H9 (cell line): ENCODE results near the gene DDI2. TPM values are rescaled to one million over a fixed set of nuclear protein-coding genes. Genes with fewer than 3 reads are reported as not detected.
"Not testable (repeated sequence)": the region's sequence is repeated elsewhere in the genome, so short reads cannot be mapped to it uniquely, and the experiment has no call there.

Source experiments
- DNase-seq: peaks from one replicate; pipeline ENCODE4 v3.0.0-alpha.2; 2017
- H2AFZ ChIP-seq: one replicate; pipeline ENCODE4 v1.6.1; 2013; ENCODE audit warnings: mild to moderate bottlenecking, low read length, control low read depth, moderate library complexity
- H2AK5ac ChIP-seq: 2 replicates; pipeline ENCODE4 v1.6.1; 2013; ENCODE audit warnings: low read length, control low read depth, mixed read lengths; ENCODE audit not compliant: insufficient read length
- H2BK120ac ChIP-seq: one replicate; pipeline ENCODE4 v1.6.1; 2013; ENCODE audit warnings: low read depth, mild to moderate bottlenecking, low read length, control low read depth, inconsistent platforms; ENCODE audit not compliant: poor library complexity, severe bottlenecking
- H2BK12ac ChIP-seq: 2 replicates; pipeline ENCODE4 v1.6.1; 2013; ENCODE audit warnings: low read length, control low read depth, mixed read lengths, low read depth; ENCODE audit not compliant: insufficient read length
- H2BK15ac ChIP-seq: 2 replicates; pipeline ENCODE4 v1.6.1; 2013; ENCODE audit warnings: low read depth, low read length, control low read depth
- H2BK20ac ChIP-seq: one replicate; pipeline ENCODE4 v1.6.1; 2013; ENCODE audit warnings: low read depth, mild to moderate bottlenecking, low read length, control low read depth, inconsistent platforms; ENCODE audit not compliant: poor library complexity, severe bottlenecking
- H2BK5ac ChIP-seq: 2 replicates; pipeline ENCODE4 v1.6.1; 2013; ENCODE audit warnings: low read length, control low read depth, mixed read lengths; ENCODE audit not compliant: insufficient read length
- H3K14ac ChIP-seq: 2 replicates; pipeline ENCODE4 v1.6.1; 2013; ENCODE audit warnings: low read length, control low read depth; ENCODE audit not compliant: insufficient read depth
- H3K18ac ChIP-seq: 2 replicates; pipeline ENCODE4 v1.6.1; 2013; ENCODE audit warnings: low read depth, mild to moderate bottlenecking, mixed read lengths, low read length, control low read depth; ENCODE audit not compliant: insufficient read length
- H3K23ac ChIP-seq: 2 replicates; pipeline ENCODE4 v1.6.1; 2013; ENCODE audit warnings: low read length, control low read depth, mixed read lengths, low read depth; ENCODE audit not compliant: insufficient read length
- H3K23me2 ChIP-seq: 2 replicates; pipeline ENCODE4 v1.6.1; 2013; ENCODE audit warnings: low read depth, mild to moderate bottlenecking, mixed read lengths, low read length, control low read depth; ENCODE audit not compliant: insufficient read length, poor library complexity, severe bottlenecking
- H3K27ac ChIP-seq: 2 replicates; pipeline ENCODE4 v1.5.1; 2013; ENCODE audit warnings: low read length, control low read depth, mixed read lengths, low read depth; ENCODE audit not compliant: insufficient read length
- H3K27me3 ChIP-seq: 2 replicates; pipeline ENCODE4 v1.6.1; 2013; ENCODE audit warnings: low read length, control low read depth, inconsistent platforms; ENCODE audit not compliant: insufficient read depth
- H3K4ac ChIP-seq: 2 replicates; pipeline ENCODE4 v1.6.1; 2013; ENCODE audit warnings: low read depth, mild to moderate bottlenecking, control low read depth, inconsistent platforms, low read length, moderate library complexity
- H3K4me1 ChIP-seq: 2 replicates; pipeline ENCODE4 v1.6.1; 2013; ENCODE audit warnings: low read length, control low read depth, inconsistent platforms; ENCODE audit not compliant: insufficient read depth
- H3K4me2 ChIP-seq: 2 replicates; pipeline ENCODE4 v1.6.1; 2013; ENCODE audit warnings: low read length, control low read depth, mixed read lengths; ENCODE audit not compliant: insufficient read length, insufficient read depth
- H3K56ac ChIP-seq: 2 replicates; pipeline ENCODE4 v1.6.1; 2013; ENCODE audit warnings: low read depth, mild to moderate bottlenecking, mixed read lengths, low read length, control low read depth; ENCODE audit not compliant: insufficient read length
- H3K79me1 ChIP-seq: 2 replicates; pipeline ENCODE4 v1.6.1; 2013; ENCODE audit warnings: low read depth, mild to moderate bottlenecking, moderate library complexity, low read length, control low read depth, inconsistent platforms; ENCODE audit not compliant: insufficient read depth, poor library complexity, severe bottlenecking
- H3K79me2 ChIP-seq: 2 replicates; pipeline ENCODE4 v1.6.1; 2013; ENCODE audit warnings: low read length, control low read depth, inconsistent platforms; ENCODE audit not compliant: insufficient read depth
- H3K9ac ChIP-seq: 2 replicates; pipeline ENCODE4 v1.6.1; 2013; ENCODE audit warnings: low read length, control low read depth, mixed read lengths; ENCODE audit not compliant: insufficient read length; ENCODE audit errors: extremely low read depth
- H3K9me3 ChIP-seq: one replicate; pipeline ENCODE4 v1.6.1; 2013; ENCODE audit warnings: low read depth, low read length, inconsistent platforms; ENCODE audit not compliant: control insufficient read depth
- H3T11ph ChIP-seq: one replicate; pipeline ENCODE4 v1.6.1; 2013; ENCODE audit warnings: mild to moderate bottlenecking, low read length, control low read depth, inconsistent platforms
- H4K20me1 ChIP-seq: one replicate; pipeline ENCODE4 v1.6.1; 2013; ENCODE audit not compliant: control insufficient read depth, insufficient read length, insufficient read depth
- H4K5ac ChIP-seq: 2 replicates; pipeline ENCODE4 v1.6.1; 2013; ENCODE audit warnings: low read depth, mild to moderate bottlenecking, mixed read lengths, low read length, control low read depth; ENCODE audit not compliant: insufficient read length
- H4K8ac ChIP-seq: replicated peaks from 2 replicates; pipeline ENCODE4 v1.6.1; 2013; ENCODE audit warnings: low read length, control low read depth, mixed read lengths, low read depth; ENCODE audit not compliant: insufficient read length
- H4K91ac ChIP-seq: 2 replicates; pipeline ENCODE4 v1.6.1; 2013; ENCODE audit warnings: low read depth, mild to moderate bottlenecking, moderate library complexity, mixed read lengths, low read length, control low read depth; ENCODE audit not compliant: insufficient read length
- H3K27ac Mint-ChIP-seq, 3 experiments: 2 replicates in 2 of 3; 3 replicates in 1 of 3; pipeline ENCODE4 v1.8.0; 2020 to 2021; ENCODE audit warnings: mixed read lengths in 3 of 3, mild to moderate bottlenecking in 1 of 3, moderate library complexity in 1 of 3
- H3K27me3 Mint-ChIP-seq: 2 replicates; pipeline ENCODE4 v1.8.0; 2021; ENCODE audit warnings: low read depth, mild to moderate bottlenecking, moderate library complexity, mixed read lengths
- H3K36me3 Mint-ChIP-seq, 3 experiments: 2 replicates in 2 of 3; 3 replicates in 1 of 3; pipeline ENCODE4 v1.8.0; 2020 to 2021; ENCODE audit warnings: low read depth in 3 of 3, mixed read lengths in 3 of 3; ENCODE audit not compliant: insufficient read depth in 1 of 3
- H3K4me1 Mint-ChIP-seq, 2 experiments: 2 replicates each; pipeline ENCODE4 v1.8.0; 2020; ENCODE audit warnings: mixed read lengths in 2 of 2
- H3K4me3 Mint-ChIP-seq, 2 experiments: 2 replicates in 1 of 2; 3 replicates in 1 of 2; pipeline ENCODE4 v1.8.0; 2020 to 2021; ENCODE audit warnings: mild to moderate bottlenecking in 2 of 2, mixed read lengths in 2 of 2, moderate library complexity in 1 of 2
- H3K9me3 Mint-ChIP-seq, 2 experiments: 2 replicates in 1 of 2; 3 replicates in 1 of 2; pipeline ENCODE4 v1.8.0; 2020; ENCODE audit warnings: mild to moderate bottlenecking in 2 of 2, mixed read lengths in 2 of 2, moderate library complexity in 1 of 2
- WGBS: extraction: QIAGEN DNeasy Blood & Tissue Kit; methylation state at CpG from one replicate; pipeline ENCODE4 v1.1.7; 2013; ENCODE audit warnings: missing lambda C conversion rate, low lambda C conversion rate, mixed read lengths; ENCODE audit not compliant: insufficient read length; ENCODE audit errors: extremely low coverage; 5-methylcytosine and 5-hydroxymethylcytosine counted together
- total RNA-seq: library from RNA; stranded (reverse); gene quantifications from 2 replicates; pipeline ENCODE4 v1.2.1, GENCODE V29; 2021
- TF ChIP-seq, protein P1 (sequence below): fragments of 200-600 bp; sonication (generic); conservative IDR thresholded peaks from 3 replicates; pipeline ENCODE4 v1.8.0; 2021; ENCODE audit warnings: antibody characterized with exemption, mild to moderate bottlenecking

The DDI2 gene
- total RNA-seq, 1 experiment from 2014 or later: 45.0 TPM

DNA sequence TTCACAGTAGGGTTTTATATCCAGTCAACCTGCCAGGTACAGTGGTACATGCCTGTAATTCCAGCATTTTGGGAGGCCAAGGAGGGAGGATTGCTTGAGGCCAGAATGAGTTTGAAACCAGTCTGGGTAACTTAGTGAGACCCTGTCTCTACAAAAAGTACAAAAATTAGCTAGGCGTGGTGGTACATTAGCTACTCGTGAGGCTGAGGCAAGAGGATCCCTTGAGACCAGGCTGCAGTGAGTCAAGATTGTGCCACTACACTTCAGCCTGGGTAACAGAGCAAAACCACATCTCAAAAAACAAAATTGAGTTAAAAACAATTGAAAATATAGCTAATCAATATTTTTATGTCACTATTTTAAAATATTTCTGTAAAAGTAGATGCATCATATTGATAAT is 33.2 kb downstream of the DDI2 start:
- Histone ChIP-seq H4K20me1 (no peaks in the 10 kb centered on the region), H3K79me2 (no peaks in the 10 kb centered on the region)

DNA sequence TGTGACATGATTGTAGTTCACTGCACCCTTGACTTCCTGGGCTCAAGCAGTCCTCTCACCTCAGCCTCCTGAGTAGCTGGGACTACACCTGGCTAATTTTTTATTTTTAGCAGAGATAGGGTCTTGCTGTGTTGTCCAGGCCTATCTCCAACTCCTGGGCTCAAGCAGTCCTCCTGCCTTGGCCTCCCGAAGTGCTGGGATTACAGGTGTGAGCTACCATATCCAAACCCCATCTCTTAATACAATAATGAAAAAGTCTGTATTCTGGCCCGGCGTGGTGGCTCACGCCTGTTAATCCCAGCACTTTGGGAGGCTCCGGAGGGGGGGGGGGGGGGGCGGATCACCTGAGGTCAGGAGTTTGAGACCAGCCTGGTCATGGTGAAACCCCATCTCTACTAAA is 34.9 kb downstream of the DDI2 start:
- H2AFZ ChIP-seq, H3K4me3 Mint-ChIP-seq, H4K20me1 ChIP-seq, H3K27ac ChIP-seq, H4K8ac ChIP-seq, H3T11ph ChIP-seq, H3K27ac Mint-ChIP-seq, H2AK5ac ChIP-seq, H3K27me3 Mint-ChIP-seq, H3K79me2 ChIP-seq, H3K14ac ChIP-seq, H3K23me2 ChIP-seq, H3K4me2 ChIP-seq, H3K56ac ChIP-seq, H3K4me1 ChIP-seq, H3K27me3 ChIP-seq, H3K9me3 ChIP-seq, H2BK5ac ChIP-seq, H4K5ac ChIP-seq, H3K4me1 Mint-ChIP-seq, H2BK12ac ChIP-seq, H4K91ac ChIP-seq, H3K79me1 ChIP-seq, DNase-seq, H2BK120ac ChIP-seq, H3K23ac ChIP-seq, H2BK15ac ChIP-seq, H3K4ac ChIP-seq, H3K9ac ChIP-seq, H3K9me3 Mint-ChIP-seq, H3K18ac ChIP-seq, H2BK20ac ChIP-seq: not testable (repeated sequence)
- peaks cover 19 to 80% (median 66%) of the 10 kb centered on the region in 3 experiments; a peak in 6 of 7 replicates for H3K36me3 Mint-ChIP-seq
- WGBS: no CpG with 5 or more reads among the region's 6 CpGs

More for the DNA sequence above, 33.2 kb downstream of the DDI2 start:
- H3K27ac ChIP-seq: no peak overlapping the region
- no peaks in the 10 kb centered on the region for H3K27me3 ChIP-seq
- no peak overlapping the region for H4K8ac ChIP-seq
- no peak for DNase-seq
- H3K79me1 ChIP-seq: no peaks in the 10 kb centered on the region
- Mint-ChIP-seq H3K27ac (no peak overlapping the region), H3K4me3 (no peak overlapping the region), H3K9me3 (no peaks in the 10 kb centered on the region), H3K36me3 (peaks cover 24 to 78% (median 61%) of the 10 kb centered on the region in 3 experiments; a peak in 6 of 7 replicates), H3K4me1 (no peaks in the 10 kb centered on the region), H3K27me3 (no peaks in the 10 kb centered on the region)
- no peak overlapping the region for H4K91ac ChIP-seq
- TF ChIP-seq, protein P1, sequence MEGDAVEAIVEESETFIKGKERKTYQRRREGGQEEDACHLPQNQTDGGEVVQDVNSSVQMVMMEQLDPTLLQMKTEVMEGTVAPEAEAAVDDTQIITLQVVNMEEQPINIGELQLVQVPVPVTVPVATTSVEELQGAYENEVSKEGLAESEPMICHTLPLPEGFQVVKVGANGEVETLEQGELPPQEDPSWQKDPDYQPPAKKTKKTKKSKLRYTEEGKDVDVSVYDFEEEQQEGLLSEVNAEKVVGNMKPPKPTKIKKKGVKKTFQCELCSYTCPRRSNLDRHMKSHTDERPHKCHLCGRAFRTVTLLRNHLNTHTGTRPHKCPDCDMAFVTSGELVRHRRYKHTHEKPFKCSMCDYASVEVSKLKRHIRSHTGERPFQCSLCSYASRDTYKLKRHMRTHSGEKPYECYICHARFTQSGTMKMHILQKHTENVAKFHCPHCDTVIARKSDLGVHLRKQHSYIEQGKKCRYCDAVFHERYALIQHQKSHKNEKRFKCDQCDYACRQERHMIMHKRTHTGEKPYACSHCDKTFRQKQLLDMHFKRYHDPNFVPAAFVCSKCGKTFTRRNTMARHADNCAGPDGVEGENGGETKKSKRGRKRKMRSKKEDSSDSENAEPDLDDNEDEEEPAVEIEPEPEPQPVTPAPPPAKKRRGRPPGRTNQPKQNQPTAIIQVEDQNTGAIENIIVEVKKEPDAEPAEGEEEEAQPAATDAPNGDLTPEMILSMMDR: no peak
- H2AFZ ChIP-seq: no peak overlapping the region
- H2BK12ac ChIP-seq: no peak overlapping the region
- H2BK20ac ChIP-seq: no peak overlapping the region
- H3K9me3 ChIP-seq: no peaks in the 10 kb centered on the region
- H3K4me1 ChIP-seq: no peaks in the 10 kb centered on the region
- no peak overlapping the region for H2BK120ac ChIP-seq
- H2AK5ac ChIP-seq: no peak overlapping the region
- no peak overlapping the region for H4K5ac ChIP-seq
- H3K9ac ChIP-seq: no peak overlapping the region
- no peak overlapping the region for H2BK15ac ChIP-seq
- WGBS: no CpG with 5 or more reads among the region's 2 CpGs
- H3K14ac ChIP-seq: no peak overlapping the region
- H2BK5ac ChIP-seq: no peak overlapping the region
- H3T11ph ChIP-seq: no peak overlapping the region
- H3K23ac ChIP-seq: no peak overlapping the region
- no peak overlapping the region for H3K4me2 ChIP-seq
- no peaks in the 10 kb centered on the region for H3K23me2 ChIP-seq
- H3K56ac ChIP-seq: no peak overlapping the region
- no peak overlapping the region for H3K4ac ChIP-seq
- H3K18ac ChIP-seq: no peak overlapping the region
